ENCODE data around the gene ANGPT4. TPM values are rescaled to one million over a fixed set of nuclear protein-coding genes. Genes with fewer than 3 reads are reported as not detected.

ANGPT4 gene
- total and polyA plus RNA-seq, 8 donors = 0.05 to 1.8 (median 0.18) TPM; not detected in 4

DNA sequence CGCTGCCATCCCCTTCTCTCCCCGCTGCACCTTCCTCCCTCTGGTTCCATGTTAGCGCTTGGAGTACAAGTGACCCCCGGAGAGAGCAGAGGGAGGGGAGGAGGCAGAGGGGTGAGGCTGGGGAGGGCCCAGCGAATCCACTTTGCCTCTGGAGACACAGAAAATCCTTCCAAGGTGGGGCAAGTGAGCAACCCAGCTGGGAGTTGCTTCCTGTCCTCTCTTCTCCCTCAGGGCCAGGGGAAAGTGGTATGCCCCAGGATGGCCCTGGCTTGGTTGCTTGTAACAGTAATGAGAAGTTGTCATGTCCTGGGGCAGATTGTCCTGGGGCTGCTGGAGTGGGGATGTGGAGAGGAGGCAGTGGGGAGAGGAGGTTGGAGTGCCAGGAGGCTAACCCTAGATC is 691 bp upstream of the ANGPT4 start:
- DNase-seq = no peak
- H3K36me3 ChIP-seq = no peaks in the 10 kb centered on the region
- H3K4me1 ChIP-seq = no peaks in the 10 kb centered on the region
- WGBS, 5 donors = 43 to 60% (median 51%) methylated on average over 5 of the region's 5 CpGs
- H3K9me3 ChIP-seq = no peaks in the 10 kb centered on the region
- TF ChIP-seq POLR2AphosphoS5 (IDR thresholded peaks at IDR 0.05) = no peak
- no peak for TF ChIP-seq POLR2A (IDR thresholded peaks at IDR 0.05)
- TF ChIP-seq EP300 (IDR thresholded peaks at IDR 0.05) = no peak
- TF ChIP-seq, protein P1, sequence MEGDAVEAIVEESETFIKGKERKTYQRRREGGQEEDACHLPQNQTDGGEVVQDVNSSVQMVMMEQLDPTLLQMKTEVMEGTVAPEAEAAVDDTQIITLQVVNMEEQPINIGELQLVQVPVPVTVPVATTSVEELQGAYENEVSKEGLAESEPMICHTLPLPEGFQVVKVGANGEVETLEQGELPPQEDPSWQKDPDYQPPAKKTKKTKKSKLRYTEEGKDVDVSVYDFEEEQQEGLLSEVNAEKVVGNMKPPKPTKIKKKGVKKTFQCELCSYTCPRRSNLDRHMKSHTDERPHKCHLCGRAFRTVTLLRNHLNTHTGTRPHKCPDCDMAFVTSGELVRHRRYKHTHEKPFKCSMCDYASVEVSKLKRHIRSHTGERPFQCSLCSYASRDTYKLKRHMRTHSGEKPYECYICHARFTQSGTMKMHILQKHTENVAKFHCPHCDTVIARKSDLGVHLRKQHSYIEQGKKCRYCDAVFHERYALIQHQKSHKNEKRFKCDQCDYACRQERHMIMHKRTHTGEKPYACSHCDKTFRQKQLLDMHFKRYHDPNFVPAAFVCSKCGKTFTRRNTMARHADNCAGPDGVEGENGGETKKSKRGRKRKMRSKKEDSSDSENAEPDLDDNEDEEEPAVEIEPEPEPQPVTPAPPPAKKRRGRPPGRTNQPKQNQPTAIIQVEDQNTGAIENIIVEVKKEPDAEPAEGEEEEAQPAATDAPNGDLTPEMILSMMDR (IDR thresholded peaks at IDR 0.05) = no peak
- H3K27ac ChIP-seq = no peak overlapping the region
- intact Hi-C loops (cut with DNase I; ENCODE audit: low total_unique reads) = no loop called here
- peaks cover 0 to 47% (median 6%) of the 10 kb centered on the region in 3 donors for H3K27me3 ChIP-seq
- H3K4me3 ChIP-seq = no peak overlapping the region

DNA sequence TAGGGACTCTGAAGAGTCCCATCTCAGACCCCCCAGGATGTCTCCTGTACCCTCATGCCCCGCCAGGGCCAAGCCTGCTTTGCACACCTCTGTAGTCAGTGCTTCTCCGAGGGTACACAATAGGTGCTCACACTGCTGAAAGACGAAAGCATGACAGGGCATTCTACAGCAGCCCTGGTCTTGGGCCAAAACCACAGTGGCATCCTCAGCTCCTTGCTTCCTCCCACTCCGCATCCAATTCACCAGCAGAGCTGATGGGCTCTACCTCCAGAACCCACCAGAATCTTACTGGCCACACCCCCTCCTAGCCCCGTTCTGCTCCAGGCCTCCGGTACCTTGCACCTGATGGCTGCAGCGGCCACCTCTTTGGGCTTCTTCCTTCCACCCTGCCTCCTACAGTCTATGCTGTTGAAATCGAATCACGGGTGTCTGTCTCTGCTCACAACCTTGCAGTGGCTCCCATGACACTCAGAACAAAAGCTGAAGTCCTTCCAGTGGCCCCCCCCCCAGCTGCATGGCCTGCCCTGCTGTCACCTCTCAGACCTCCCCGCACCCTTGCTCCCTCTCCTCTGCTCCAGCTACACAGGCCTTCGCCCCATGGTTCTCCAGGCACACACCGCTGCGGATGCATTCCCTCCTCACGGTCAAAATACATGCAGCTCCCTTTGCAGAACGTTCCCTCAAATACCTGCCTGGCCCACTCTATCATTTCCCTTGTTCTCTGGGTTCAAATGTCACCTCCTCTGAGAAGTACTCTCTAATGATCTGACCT is 1.2 kb downstream of the ANGPT4 start:
- intact Hi-C loops (cut with DNase I; ENCODE audit: low total_unique reads) = no loop called here
- DNase-seq = no peak

DNA sequence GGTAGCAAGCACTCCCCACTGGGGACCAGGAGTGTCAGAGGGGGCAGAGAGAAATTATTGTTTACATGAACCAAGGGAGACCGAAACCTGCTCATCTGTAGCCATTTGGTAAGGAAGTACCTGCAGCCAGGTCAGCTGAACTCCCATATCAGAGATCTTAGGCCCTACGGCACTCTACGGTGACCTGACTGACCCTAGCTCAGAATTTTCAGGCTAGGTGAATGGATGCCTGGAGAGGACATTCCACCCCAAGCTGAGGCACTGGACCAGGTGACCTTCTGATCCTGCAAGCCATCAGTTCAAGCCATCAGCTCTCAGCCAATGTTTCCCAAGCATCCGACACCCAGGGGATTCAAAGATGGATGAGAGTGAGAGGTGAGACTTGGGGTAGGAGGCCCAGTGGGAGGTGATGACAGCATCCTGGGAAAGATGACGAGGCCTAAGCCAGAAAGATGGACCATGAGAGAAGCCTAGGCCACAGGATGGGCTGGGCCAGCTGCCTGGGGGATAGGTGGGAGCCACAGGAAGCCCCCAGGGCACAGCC is 2.8 kb downstream of the ANGPT4 start:
- WGBS, 5 donors = 63 to 82% (median 79%) methylated on average over 3 to 5 of the region's 5 CpGs
- no peaks in the 10 kb centered on the region for H3K36me3 ChIP-seq
- no peak overlapping the region for H3K27ac ChIP-seq
- no peak overlapping the region for H3K4me3 ChIP-seq
- intact Hi-C loops (cut with DNase I; ENCODE audit: low total_unique reads) = no loop called here
- H3K27me3 ChIP-seq = peaks cover 0 to 55% (median 6%) of the 10 kb centered on the region in 3 donors
- DNase-seq = no peak
- TF ChIP-seq POLR2A (IDR thresholded peaks at IDR 0.05) (no peak), EP300 (IDR thresholded peaks at IDR 0.05) (no peak), POLR2AphosphoS5 (IDR thresholded peaks at IDR 0.05) (no peak)
- TF ChIP-seq, protein P1 (IDR thresholded peaks at IDR 0.05) = no peak
- H3K4me1 ChIP-seq = no peaks in the 10 kb centered on the region
- H3K9me3 ChIP-seq = no peaks in the 10 kb centered on the region

More for the DNA sequence above, 1.2 kb downstream of the ANGPT4 start:
- no peak overlapping the region for H3K4me3 ChIP-seq
- TF ChIP-seq, protein P1 (IDR thresholded peaks at IDR 0.05) = no peak
- TF ChIP-seq POLR2A (IDR thresholded peaks at IDR 0.05) = no peak
- TF ChIP-seq EP300 (IDR thresholded peaks at IDR 0.05) = no peak
- TF ChIP-seq POLR2AphosphoS5 (IDR thresholded peaks at IDR 0.05) = no peak
- H3K27me3 ChIP-seq = peaks cover 0 to 55% (median 6%) of the 10 kb centered on the region in 3 donors
- H3K9me3 ChIP-seq = no peaks in the 10 kb centered on the region
- no peaks in the 10 kb centered on the region for H3K4me1 ChIP-seq
- H3K36me3 ChIP-seq = no peaks in the 10 kb centered on the region
- WGBS, 5 donors = 62 to 72% (median 68%) methylated on average over 15 of the region's 15 CpGs
- H3K27ac ChIP-seq = no peak overlapping the region

DNA sequence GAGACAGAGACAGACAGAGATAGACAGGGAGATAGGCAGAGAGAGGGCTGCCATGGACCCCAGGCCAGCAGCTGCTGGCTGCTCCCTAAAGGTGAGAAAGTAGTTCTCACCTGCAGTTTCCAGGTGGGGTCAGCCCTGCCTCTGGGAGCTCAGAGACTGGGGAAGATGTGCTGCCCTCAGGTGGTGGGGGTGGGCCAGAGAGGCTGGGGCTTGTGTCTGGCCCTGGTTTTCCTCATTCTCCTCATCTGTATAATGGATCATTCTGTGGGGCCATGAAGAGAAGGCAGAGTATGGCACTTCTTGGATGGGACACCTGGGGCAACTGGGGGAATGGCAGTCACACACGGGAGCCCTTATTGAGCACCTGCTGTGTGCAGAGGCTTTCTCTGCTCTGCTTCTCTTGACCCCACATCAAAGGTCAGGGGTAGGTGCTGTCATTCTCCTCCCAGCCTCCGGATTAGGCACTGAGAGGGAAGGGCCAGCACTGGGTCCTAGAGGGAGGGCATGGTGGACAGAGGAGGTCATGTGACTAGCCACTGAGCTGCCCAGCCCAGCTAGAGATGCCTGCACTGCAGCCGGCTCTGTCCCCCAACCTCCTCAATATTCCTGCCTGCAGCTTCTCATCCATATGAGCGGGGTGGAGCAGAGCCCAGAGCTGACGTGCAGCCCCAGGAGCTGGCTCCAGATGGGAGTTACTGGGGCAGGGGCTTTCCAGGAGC is 4.1 kb downstream of the ANGPT4 start:
- DNase-seq = peak in 1 of 2 donors; percentile 49
- TF ChIP-seq POLR2A (IDR thresholded peaks at IDR 0.05) (no peak), EP300 (IDR thresholded peaks at IDR 0.05) (no peak), POLR2AphosphoS5 (IDR thresholded peaks at IDR 0.05) (no peak)
- TF ChIP-seq, protein P1 (IDR thresholded peaks at IDR 0.05) = no peak
- no peak overlapping the region for H3K4me3 ChIP-seq
- no peaks in the 10 kb centered on the region for H3K36me3 ChIP-seq
- H3K27me3 ChIP-seq = peaks cover 0 to 51% (median 6%) of the 10 kb centered on the region in 3 donors
- intact Hi-C loops (cut with DNase I; ENCODE audit: low total_unique reads) = no loop called here
- H3K27ac ChIP-seq = no peak overlapping the region
- H3K4me1 ChIP-seq = no peaks in the 10 kb centered on the region
- WGBS, 5 donors = 55 to 67% (median 61%) methylated on average over 5 of the region's 5 CpGs
- H3K9me3 ChIP-seq = no peaks in the 10 kb centered on the region

All from stomach (tissue), 9 donors.